ENCODE data around the gene KLC1.
A peak's percentile ranks its signal among the peaks of the same experiment; 100 is the strongest.
"Not testable (repeated sequence)": the region's sequence is repeated elsewhere in the genome, so short reads cannot be mapped to it uniquely, and the experiment has no call there.

KLC1 gene

DNA sequence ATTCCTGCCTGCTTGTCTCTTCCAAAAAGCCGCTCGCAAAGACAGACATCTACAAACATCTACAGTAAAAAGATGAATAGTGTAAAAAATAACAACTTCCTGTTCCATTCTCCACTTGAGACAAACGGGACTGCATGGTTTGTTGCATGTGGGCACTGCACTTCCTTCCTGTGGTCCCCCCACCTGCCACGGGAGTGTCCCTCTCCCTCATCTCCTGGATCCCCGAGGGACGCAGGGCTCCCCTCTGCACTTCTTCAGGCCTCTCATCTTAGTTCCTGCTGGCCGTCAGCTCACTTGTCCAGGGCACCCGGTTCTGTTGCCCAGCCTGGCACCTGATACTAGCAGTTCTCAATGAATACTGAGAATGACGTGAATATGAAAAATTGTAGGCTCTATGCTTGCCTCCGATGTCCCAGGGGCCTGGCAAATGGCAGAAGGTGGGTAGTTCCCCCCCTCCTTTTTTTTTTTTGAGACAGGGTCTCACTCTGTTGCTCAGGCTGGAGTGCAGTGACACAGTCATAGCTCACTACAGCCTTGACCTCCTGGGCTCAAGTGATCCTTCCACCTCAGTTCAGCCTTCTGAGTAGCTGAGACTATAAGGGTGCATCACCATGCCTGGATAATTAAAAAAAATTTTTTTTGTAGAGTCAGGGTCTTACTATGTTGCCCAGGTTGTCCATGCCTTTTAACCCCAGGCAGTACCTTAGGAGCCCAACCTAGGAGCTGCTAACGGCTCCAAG, 3.5 kb upstream of the KLC1 start:
- DNase-seq (ENCODE audit: low read depth in 3 of 3): no peak

DNA sequence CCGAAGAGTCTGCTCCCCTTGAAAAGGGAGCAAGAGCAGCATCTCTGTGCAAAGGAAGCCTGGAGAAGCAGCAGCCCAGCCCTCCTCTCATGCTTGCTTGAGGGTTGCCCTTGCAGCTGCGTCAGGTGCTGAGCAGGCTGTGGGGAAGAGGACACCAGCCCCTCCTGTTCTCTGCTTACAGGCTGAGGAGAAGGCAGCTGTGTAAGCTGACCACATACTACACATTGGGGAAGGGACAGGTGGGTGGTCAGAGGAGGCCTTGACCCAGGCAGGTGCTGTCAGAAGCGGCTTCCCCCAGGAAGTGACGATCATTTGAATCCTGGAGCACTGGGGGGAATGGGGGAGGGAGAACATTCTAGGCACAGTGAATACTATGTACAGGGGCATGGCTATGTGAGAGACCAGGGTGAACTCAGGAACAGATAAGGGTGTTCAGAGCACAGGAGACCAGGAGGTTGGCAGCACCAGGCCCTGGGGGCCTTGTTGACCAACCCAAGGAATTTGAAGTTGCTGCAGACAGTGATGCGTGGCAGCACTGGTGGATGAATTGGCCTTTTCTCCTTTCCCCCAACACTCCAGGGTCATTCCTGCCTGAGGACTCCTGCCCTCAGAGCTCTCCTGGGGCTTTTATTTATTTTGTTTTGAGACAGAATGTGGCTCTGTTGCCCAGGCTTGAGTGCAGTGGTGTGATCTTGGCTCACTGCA, 2.7 kb upstream of the KLC1 start:
- DNase-seq (ENCODE audit: low read depth in 3 of 3): no peak

GRCh38 chr14:103627073-103628025, 1.7 kb upstream of the KLC1 start:
- no peak for DNase-seq (ENCODE audit: low read depth in 3 of 3)

GRCh38 chr14:103628221-103628683, 759 bp upstream of the KLC1 start:
- peak in 1 of 3 experiments; percentile 22 for DNase-seq (ENCODE audit: low read depth in 3 of 3)

GRCh38 chr14:103629503-103630121, 601 bp downstream of the KLC1 start:
- peak in 1 of 3 experiments; percentile 46 for DNase-seq (ENCODE audit: low read depth in 3 of 3)

GRCh38 chr14:103630364-103631108, 1.5 kb downstream of the KLC1 start:
- DNase-seq (ENCODE audit: low read depth in 3 of 3): no peak

- no peak for DNase-seq (ENCODE audit: low read depth in 3 of 3)
These were observed 4.4 kb downstream of the KLC1 start for GRCh38 chr14:103633391-103633790.

GRCh38 chr14:103634156-103634555, 5.1 kb downstream of the KLC1 start:
- no peak for DNase-seq (ENCODE audit: low read depth in 3 of 3)

GRCh38 chr14:103638594-103638993, 9.6 kb downstream of the KLC1 start:
- no peak for DNase-seq (ENCODE audit: low read depth in 3 of 3)

GRCh38 chr14:103641161-103641560, 12.2 kb downstream of the KLC1 start:
- no peak for DNase-seq (ENCODE audit: low read depth in 3 of 3)

GRCh38 chr14:103646189-103646588, 17.2 kb downstream of the KLC1 start:
- no peak for DNase-seq (ENCODE audit: low read depth in 3 of 3)

DNA sequence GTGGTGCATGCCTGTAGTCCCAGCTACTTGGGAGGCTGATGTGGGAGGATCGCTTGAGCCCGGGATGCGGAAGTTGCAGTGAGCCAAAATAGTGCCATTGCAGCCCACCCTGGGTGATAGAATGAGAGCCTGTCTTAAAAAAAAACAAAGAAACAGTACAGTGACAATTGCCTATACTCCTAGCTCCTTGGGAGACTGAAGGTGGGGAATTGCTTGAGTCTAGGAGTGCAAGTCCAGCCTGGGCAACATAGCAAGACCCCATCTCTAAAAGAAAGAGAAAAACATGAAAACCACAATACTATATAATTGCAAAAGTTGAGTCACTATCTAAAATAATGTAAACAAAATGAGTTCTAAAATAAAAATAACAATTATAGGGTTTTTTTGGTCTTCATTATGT, 20.0 kb downstream of the KLC1 start:
- DNase-seq (ENCODE audit: low read depth in 3 of 3): no peak

- no peak for DNase-seq (ENCODE audit: low read depth in 3 of 3)
These were observed 21.2 kb downstream of the KLC1 start for GRCh38 chr14:103650213-103650612.

DNA sequence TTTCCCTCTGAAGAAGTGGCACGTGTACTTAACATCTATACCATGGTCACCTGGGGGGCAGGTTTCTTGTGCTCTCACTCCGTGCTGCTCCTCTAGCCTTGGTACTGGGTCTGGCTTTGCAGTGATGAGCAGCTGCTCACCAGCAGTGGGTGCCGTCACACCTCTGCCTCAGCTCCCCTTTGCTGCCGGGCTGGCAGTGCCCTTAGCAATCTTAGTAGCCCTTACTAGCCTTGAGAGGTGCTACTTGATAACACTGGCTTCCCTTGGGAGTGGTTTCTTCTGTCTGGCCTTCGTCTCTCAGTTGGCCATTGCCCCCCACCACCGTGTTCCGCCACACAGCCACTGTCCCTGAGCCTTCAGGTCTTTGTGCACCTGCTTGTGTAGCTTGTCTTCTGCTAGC, 22.6 kb downstream of the KLC1 start:
- no peak for DNase-seq (ENCODE audit: low read depth in 3 of 3)

DNA sequence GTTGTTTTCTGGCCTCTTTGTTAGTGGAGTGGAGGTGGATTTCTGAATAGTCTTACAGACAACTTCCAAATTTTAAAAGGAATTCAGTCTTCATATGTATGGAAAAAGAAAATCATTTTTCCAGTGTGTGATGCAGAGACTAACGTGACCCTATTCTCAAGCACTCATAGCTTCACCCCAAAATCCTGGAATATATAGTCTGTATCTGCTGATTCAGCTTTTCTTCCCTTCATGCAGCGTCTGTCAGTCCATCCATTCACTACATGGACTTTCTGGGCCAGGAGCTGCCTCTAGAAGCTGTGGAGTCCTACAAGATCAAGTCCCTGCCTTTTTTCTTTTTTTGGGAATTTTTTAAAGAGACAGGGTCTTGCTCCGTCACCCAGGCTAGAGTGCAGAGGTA, 23.8 kb downstream of the KLC1 start:
- DNase-seq (ENCODE audit: low read depth in 3 of 3): no peak

GRCh38 chr14:103653336-103653735, 24.3 kb downstream of the KLC1 start:
- not testable (repeated sequence) for DNase-seq (ENCODE audit: low read depth in 3 of 3)

DNA sequence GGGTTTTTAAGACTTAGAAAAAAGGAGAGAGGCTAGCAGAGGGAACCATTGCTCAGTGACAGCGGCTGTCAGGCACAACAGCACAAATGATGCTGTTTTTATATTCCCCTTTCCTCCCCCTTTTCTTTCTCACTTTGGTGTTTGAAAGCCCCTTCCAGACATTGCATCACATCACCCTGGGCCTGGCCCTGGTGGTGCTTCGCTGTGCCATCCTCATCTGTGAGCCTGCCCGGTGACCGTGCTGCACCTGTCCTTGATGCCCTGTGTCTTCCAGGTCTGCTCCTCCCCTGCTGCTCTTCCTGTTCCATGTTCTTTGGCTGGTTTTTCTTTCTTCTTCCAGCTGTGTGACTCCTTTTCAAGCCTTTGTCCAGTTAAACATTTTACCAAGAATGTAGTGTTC, 24.8 kb downstream of the KLC1 start:
- no peak for DNase-seq (ENCODE audit: low read depth in 3 of 3)

- no peak for DNase-seq (ENCODE audit: low read depth in 3 of 3)
These were observed 25.6 kb downstream of the KLC1 start for GRCh38 chr14:103654619-103655018.

- DNase-seq (ENCODE audit: low read depth in 3 of 3): no peak
These were observed 27.2 kb downstream of the KLC1 start for GRCh38 chr14:103656031-103656755.

DNA sequence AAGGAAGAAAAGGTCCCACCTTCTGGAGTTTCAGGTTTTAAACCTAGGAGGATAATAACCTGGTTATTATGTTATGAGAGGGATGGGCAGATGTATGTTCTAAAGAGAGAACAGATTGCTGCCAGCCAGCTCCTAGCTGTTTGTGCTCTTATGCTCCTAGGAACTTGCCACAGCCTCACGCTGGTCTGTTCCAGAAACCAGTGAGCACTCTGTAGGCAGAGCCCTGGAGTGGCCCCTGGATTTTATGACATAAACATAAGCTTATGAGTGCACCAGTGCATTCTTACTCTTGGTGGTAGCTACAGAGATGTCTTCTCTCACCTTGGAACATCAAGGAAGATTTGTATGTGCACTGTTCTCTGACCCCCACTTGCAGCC, 27.7 kb downstream of the KLC1 start:
- no peak for DNase-seq (ENCODE audit: low read depth in 3 of 3)
